ENCODE data around the gene DPYSL4. TPM values are rescaled to one million over a fixed set of nuclear protein-coding genes. Genes with fewer than 3 reads are reported as not detected.
A peak's percentile ranks its signal among the peaks of the same experiment; 100 is the strongest.

The DPYSL4 gene
- total RNA-seq, 1 donor from 2014 or later, result 0.53 TPM

DNA sequence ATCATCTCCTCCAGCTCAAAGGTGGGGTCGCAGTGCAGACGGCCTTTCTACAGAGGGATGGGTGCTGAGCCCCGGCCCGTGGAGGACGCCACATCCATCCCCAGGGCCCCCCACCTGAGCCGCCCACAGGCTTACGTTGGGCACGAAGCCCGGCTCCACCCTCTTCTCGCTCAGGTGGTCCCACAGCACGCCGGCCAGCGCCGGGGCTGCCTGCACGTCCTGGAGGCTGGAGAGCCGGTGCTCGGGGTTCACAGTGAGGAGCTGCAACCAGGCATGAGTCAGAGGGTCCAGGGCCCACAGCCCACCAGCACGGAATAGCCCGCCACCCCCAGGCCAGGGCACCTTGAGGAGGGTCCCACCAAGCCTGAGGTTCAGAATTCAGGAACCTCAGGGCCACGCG, 36.0 kb downstream of the DPYSL4 start:
- POLR2A ChIA-PET, result no interaction called here
- TF ChIP-seq, protein P1, sequence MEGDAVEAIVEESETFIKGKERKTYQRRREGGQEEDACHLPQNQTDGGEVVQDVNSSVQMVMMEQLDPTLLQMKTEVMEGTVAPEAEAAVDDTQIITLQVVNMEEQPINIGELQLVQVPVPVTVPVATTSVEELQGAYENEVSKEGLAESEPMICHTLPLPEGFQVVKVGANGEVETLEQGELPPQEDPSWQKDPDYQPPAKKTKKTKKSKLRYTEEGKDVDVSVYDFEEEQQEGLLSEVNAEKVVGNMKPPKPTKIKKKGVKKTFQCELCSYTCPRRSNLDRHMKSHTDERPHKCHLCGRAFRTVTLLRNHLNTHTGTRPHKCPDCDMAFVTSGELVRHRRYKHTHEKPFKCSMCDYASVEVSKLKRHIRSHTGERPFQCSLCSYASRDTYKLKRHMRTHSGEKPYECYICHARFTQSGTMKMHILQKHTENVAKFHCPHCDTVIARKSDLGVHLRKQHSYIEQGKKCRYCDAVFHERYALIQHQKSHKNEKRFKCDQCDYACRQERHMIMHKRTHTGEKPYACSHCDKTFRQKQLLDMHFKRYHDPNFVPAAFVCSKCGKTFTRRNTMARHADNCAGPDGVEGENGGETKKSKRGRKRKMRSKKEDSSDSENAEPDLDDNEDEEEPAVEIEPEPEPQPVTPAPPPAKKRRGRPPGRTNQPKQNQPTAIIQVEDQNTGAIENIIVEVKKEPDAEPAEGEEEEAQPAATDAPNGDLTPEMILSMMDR (IDR thresholded peaks at IDR 0.05), result no peak
- Mint-ChIP-seq H3K4me3 (no peak overlapping the region), H3K4me1 (peaks cover 2% of the 10 kb centered on the region), H3K27me3 (no peaks in the 10 kb centered on the region), H3K27ac (no peak overlapping the region), H3K36me3 (ENCODE audit: low read depth) (peaks cover under 1% of the 10 kb centered on the region), H3K9me3 (peaks cover 4% of the 10 kb centered on the region)
- CTCF ChIA-PET, result no interaction called here
- ATAC-seq (ENCODE audit: low read depth), result no peak
- no peak for DNase-seq
- intact Hi-C loops (cut with micrococcal nuclease), result loop anchor here (1.0 to 5.0 kb wide), 4 partner anchors 130 to 416 kb away; no protein-coding TSS in a partner anchor

DNA sequence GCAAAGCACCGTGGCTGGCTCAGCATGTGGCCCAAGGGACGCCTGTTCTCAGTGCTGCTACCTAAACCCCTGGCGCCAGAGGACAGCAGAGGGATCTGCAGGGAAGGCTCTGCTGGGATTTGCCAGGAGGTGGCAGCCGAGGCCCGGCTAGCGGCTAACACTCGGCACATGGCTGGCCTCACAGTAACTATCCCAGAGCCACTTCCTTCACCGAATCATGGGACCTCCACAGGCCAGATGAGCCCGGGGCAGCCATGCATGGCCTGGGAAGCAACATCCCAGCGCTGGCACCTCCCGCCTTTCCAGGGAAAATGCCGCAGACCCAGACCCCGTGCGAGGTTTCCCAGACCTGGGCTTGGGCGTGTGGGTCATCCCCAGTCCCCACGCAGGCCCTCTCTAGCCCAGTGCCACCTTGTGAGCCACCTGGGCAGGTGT, 36.4 kb downstream of the DPYSL4 start:
- peak; percentile 43 for DNase-seq
- Mint-ChIP-seq H3K4me3 (no peak overlapping the region), H3K27ac (no peak overlapping the region), H3K36me3 (ENCODE audit: low read depth) (no peaks in the 10 kb centered on the region), H3K27me3 (no peaks in the 10 kb centered on the region), H3K4me1 (peaks cover 2% of the 10 kb centered on the region), H3K9me3 (peaks cover 3% of the 10 kb centered on the region)
- ChIA-PET POLR2A (no interaction called here), CTCF (interaction anchor here (1.0 to 1.3 kb wide), 2 partner anchors 128 to 130 kb away, joined by 5 to 6 read pairs; no protein-coding TSS in a partner anchor)
- TF ChIP-seq, protein P1 (IDR thresholded peaks at IDR 0.05), result no peak
- peak; percentile 97 for ATAC-seq (ENCODE audit: low read depth)
- intact Hi-C loops (cut with micrococcal nuclease), result loop anchor here (1.0 to 5.0 kb wide), 4 partner anchors 129 to 415 kb away; no protein-coding TSS in a partner anchor

DNA sequence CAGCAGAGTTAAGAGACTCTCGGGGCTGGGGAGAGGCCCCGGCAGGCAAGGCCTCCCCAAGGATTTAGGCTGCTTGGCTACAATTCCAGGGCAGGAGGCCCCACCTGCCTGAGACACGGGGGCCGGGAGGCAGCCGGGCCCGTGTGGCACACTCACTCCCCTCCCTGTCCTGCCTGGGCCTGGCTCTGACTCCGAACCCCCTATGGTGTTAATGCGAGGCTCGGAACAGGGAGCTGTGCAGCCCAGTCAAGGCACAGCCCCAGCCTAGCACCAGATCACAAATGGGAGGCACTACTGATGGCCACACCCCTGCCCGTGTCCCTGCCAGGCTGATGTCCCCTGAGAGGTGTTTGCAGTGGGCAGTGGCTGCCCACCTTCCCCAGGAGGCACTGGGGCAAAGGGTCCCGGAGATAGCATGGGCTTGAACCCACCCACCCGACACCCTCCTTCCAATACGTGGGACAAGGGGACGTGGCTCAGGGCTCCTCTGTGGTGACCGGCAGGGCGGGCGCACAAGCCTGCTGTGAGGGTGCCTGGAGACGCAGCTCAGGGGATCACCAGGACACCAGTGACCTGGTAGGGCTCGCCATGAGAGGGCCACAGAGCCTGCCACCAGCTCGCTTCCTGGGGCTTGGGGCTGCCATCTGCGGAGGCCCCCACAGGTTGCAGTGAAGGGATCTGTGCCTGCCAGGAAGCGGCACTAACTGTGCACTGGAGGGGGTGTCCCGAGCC, 37.0 kb downstream of the DPYSL4 start:
- CTCF ChIA-PET, result interaction anchor here (1.0 to 1.3 kb wide), 2 partner anchors 128 to 129 kb away, joined by 5 to 6 read pairs; no protein-coding TSS in a partner anchor
- DNase-seq, result no peak
- Mint-ChIP-seq H3K9me3 (peaks cover 3% of the 10 kb centered on the region), H3K4me3 (no peak overlapping the region), H3K36me3 (ENCODE audit: low read depth) (no peaks in the 10 kb centered on the region), H3K27ac (no peak overlapping the region), H3K4me1 (peaks cover 2% of the 10 kb centered on the region), H3K27me3 (no peaks in the 10 kb centered on the region)
- intact Hi-C loops (cut with micrococcal nuclease), result loop anchor here (1.0 to 5.0 kb wide), 4 partner anchors 129 to 415 kb away; no protein-coding TSS in a partner anchor
- ATAC-seq (ENCODE audit: low read depth), result no peak
- TF ChIP-seq, protein P1 (IDR thresholded peaks at IDR 0.05), result no peak
- POLR2A ChIA-PET, result no interaction called here

DNA sequence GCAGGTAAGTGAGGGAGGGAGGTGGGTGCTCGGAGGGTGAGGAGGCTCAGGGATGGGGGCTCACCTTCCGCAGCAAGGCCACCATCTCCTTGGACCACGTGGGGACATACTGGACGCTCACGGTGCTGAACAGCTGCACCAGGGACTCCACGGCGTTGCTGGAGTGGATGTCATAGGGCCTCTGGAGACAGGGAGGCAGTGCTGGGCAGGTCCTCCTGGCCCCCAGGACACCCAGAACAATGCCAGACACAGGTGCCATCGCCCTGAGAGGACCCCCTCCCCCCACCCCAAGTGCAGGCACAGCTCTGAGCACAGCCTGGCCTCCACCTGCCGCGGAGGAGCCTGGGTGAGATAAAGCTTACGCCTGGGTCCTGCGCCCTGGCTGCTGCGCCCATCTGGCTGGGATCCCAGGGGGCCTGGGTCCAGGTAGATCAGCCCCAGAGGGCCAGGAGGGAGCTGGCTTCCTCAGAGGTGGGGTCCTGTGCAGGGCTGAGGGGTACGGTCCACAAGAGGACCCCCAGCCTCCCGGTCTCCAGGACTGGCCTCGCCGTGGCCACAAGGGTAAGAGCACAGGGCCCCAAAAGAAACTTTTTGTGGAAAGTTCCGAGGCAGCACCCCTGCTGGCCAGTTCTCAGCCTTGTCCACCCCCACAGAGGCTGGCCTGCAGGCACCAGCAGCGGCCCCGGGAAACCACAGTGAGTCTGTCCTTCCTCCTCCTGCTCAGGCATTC, 37.8 kb downstream of the DPYSL4 start:
- H3K9me3 Mint-ChIP-seq, result no peaks in the 10 kb centered on the region

More for the DNA sequence above, 37.8 kb downstream of the DPYSL4 start:
- Mint-ChIP-seq H3K4me3 (no peak overlapping the region), H3K36me3 (ENCODE audit: low read depth) (no peaks in the 10 kb centered on the region), H3K27me3 (no peaks in the 10 kb centered on the region), H3K4me1 (peaks cover 5% of the 10 kb centered on the region), H3K27ac (no peak overlapping the region)
- no peak for DNase-seq
- TF ChIP-seq, protein P1 (IDR thresholded peaks at IDR 0.05), result no peak
- CTCF ChIA-PET, result interaction anchor here (1.0 to 1.3 kb wide), 2 partner anchors 127 to 129 kb away, joined by 5 to 6 read pairs; no protein-coding TSS in a partner anchor
- ATAC-seq (ENCODE audit: low read depth), result no peak
- POLR2A ChIA-PET, result no interaction called here
- intact Hi-C loops (cut with micrococcal nuclease), result loop anchor here (5.0 kb wide), 1 partner anchor 148 kb away; no protein-coding TSS in a partner anchor

All from activated B cell treated with CpG ODN at 0.5 μM for 24 hours (primary cell).